Liver (tissue), 9 donors: ENCODE data around the gene DTL. TPM values are rescaled to one million over a fixed set of nuclear protein-coding genes. Genes with fewer than 3 reads are reported as not detected.

Source experiments
- DNase-seq: peaks from one replicate; pipeline ENCODE4 v3.0.0-alpha.2; 2017; ENCODE audit warnings: low spot score
- H3K27ac ChIP-seq, 2 donors: one replicate each; pipeline ENCODE4 v1.7.0; 2013; ENCODE audit warnings: inconsistent platforms in 2 of 2, low read length in 2 of 2, control low read depth in 1 of 2, low read depth in 1 of 2, mild to moderate bottlenecking in 1 of 2
- H3K27me3 ChIP-seq, 4 donors: one replicate each; pipeline versions ENCODE4 v1.6.1 to v1.7.0; 2013; ENCODE audit warnings: low read length in 3 of 4, inconsistent platforms in 1 of 4, mild to moderate bottlenecking in 1 of 4, moderate library complexity in 1 of 4; ENCODE audit not compliant: control insufficient read depth in 4 of 4, insufficient read depth in 4 of 4
- H3K36me3 ChIP-seq, 4 donors: one replicate each; pipeline versions ENCODE4 v1.6.1 to v1.7.0; 2013; ENCODE audit warnings: low read length in 3 of 4, mild to moderate bottlenecking in 3 of 4, low read depth in 1 of 4, moderate library complexity in 1 of 4; ENCODE audit not compliant: control insufficient read depth in 4 of 4, insufficient read depth in 3 of 4
- H3K4me1 ChIP-seq, 4 donors: one replicate each; pipeline versions ENCODE4 v1.6.1 to v1.7.0; 2013; ENCODE audit warnings: low read length in 3 of 4, mild to moderate bottlenecking in 3 of 4, moderate library complexity in 1 of 4; ENCODE audit not compliant: control insufficient read depth in 4 of 4, insufficient read depth in 4 of 4
- H3K4me3 ChIP-seq, 3 donors: one replicate each; pipeline versions ENCODE4 v1.6.1 to v1.7.0; 2013; ENCODE audit warnings: low read length in 3 of 3, control low read depth in 1 of 3, low read depth in 1 of 3, mild to moderate bottlenecking in 1 of 3
- H3K9ac ChIP-seq, 2 donors: one replicate each; pipeline ENCODE4 v1.7.0; 2013; ENCODE audit warnings: low read length in 2 of 2, mild to moderate bottlenecking in 2 of 2, moderate library complexity in 2 of 2, control low read depth in 1 of 2, low read depth in 1 of 2
- H3K9me3 ChIP-seq, 4 donors: one replicate each; pipeline versions ENCODE4 v1.6.1 to v1.7.0; 2013; ENCODE audit warnings: low read length in 3 of 4; ENCODE audit not compliant: control insufficient read depth in 4 of 4
- ATF3 ChIP-seq: IDR thresholded peaks from 2 replicates; pipeline ENCODE4 v1.6.1; 2016; ENCODE audit warnings: antibody characterized with exemption
- CTCF ChIP-seq: fragments of 150-350 bp; IDR thresholded peaks from 2 replicates; pipeline ENCODE4 v1.5.1; 2017; ENCODE audit warnings: improper control_type of control experiment, low read depth, low read length; ENCODE audit not compliant: missing input control
- EGR1 ChIP-seq, 2 donors: IDR thresholded peaks; 2 replicates each; pipeline ENCODE4 v1.6.1; 2016 to 2018; ENCODE audit warnings: antibody characterized with exemption in 2 of 2, low read depth in 2 of 2
- FOXA1 ChIP-seq: IDR thresholded peaks from 2 replicates; pipeline ENCODE4 v1.6.1; 2016; ENCODE audit warnings: antibody characterized with exemption
- FOXA2 ChIP-seq: IDR thresholded peaks from 2 replicates; pipeline ENCODE4 v1.6.1; 2016; ENCODE audit warnings: antibody characterized with exemption
- GABPA ChIP-seq, 2 donors: IDR thresholded peaks in 1 of 2; conservative IDR thresholded peaks in 1 of 2; 2 replicates each; pipeline ENCODE4 v1.6.1; 2016; ENCODE audit warnings: antibody characterized with exemption in 2 of 2, mild to moderate bottlenecking in 1 of 2, moderate library complexity in 1 of 2
- HNF4A ChIP-seq, 2 donors: conservative IDR thresholded peaks; 2 replicates each; pipeline ENCODE4 v1.6.1; 2016; ENCODE audit warnings: antibody characterized with exemption in 2 of 2, mild to moderate bottlenecking in 2 of 2
- HNF4G ChIP-seq: IDR thresholded peaks from 2 replicates; pipeline ENCODE4 v1.6.1; 2016; ENCODE audit warnings: antibody characterized with exemption
- JUND ChIP-seq, 2 donors: IDR thresholded peaks; 2 replicates each; pipeline ENCODE4 v1.6.1; 2016; ENCODE audit warnings: antibody characterized with exemption in 2 of 2
- MAX ChIP-seq: IDR thresholded peaks from 2 replicates; pipeline ENCODE4 v1.6.1; 2016; ENCODE audit warnings: antibody characterized with exemption
- NR2F2 ChIP-seq: IDR thresholded peaks from 2 replicates; pipeline ENCODE4 v1.6.1; 2016; ENCODE audit warnings: antibody characterized with exemption
- RAD21 ChIP-seq, 2 donors: IDR thresholded peaks; 2 replicates each; pipeline ENCODE4 v1.6.1; 2016; ENCODE audit warnings: antibody characterized with exemption in 2 of 2, mild to moderate bottlenecking in 2 of 2
- REST ChIP-seq: IDR thresholded peaks from 2 replicates; pipeline ENCODE4 v1.6.1; 2016; ENCODE audit warnings: antibody characterized with exemption, mild to moderate bottlenecking
- RXRA ChIP-seq, 2 donors: IDR thresholded peaks; 2 replicates each; pipeline ENCODE4 v1.6.1; 2017 to 2018; ENCODE audit warnings: antibody characterized with exemption in 2 of 2, mild to moderate bottlenecking in 1 of 2
- SP1 ChIP-seq: IDR thresholded peaks from 2 replicates; pipeline ENCODE4 v1.6.1; 2018; ENCODE audit warnings: antibody characterized with exemption, mild to moderate bottlenecking
- YY1 ChIP-seq: IDR thresholded peaks from 2 replicates; pipeline ENCODE4 v1.6.1; 2016; ENCODE audit warnings: antibody characterized with exemption, mild to moderate bottlenecking
- ZBTB33 ChIP-seq: IDR thresholded peaks from 2 replicates; pipeline ENCODE4 v1.6.1; 2016; ENCODE audit warnings: antibody characterized with exemption
- WGBS: extraction: QIAGEN DNeasy Blood & Tissue Kit; methylation state at CpG from one replicate; pipeline ENCODE4 v1.1.7; 2013; 5-methylcytosine and 5-hydroxymethylcytosine counted together
- polyA plus RNA-seq, 2 donors: library from polyadenylated mRNA; stranded (reverse) in 1 of 2; unstranded in 1 of 2; fragments of 200-250 nt in 1 of 2; fragments of >200 nt in 1 of 2; fragmentation: Nextera tagmentation in 1 of 2; extraction: Ambion mirVana in 1 of 2; gene quantifications; one replicate each; pipeline versions ENCODE4 v1.2.1 to v1.2.3, GENCODE V29; 2013 to 2015
- total RNA-seq, 2 donors: library from RNA; depleted of rRNA; stranded (reverse); fragments of >200 nt; gene quantifications; one replicate each; pipeline ENCODE4 v1.2.3, GENCODE V29; 2014
- donor health status: healthy.
- donor health status: healthy.
- donor health status: healthy.
- donor health status: healthy.
- donor health status: healthy.

DTL gene
- total and polyA plus RNA-seq, 4 donors = 0.17 to 17.9 (median 0.73) TPM

- TF ChIP-seq ATF3 (no peak), SP1 (no peak), JUND (IDR thresholded peaks at IDR 0.05) (no peak), RXRA (IDR thresholded peaks at IDR 0.05) (no peak), HNF4G (no peak), HNF4A (conservative IDR thresholded peaks at IDR 0.05) (no peak), NR2F2 (no peak), ZBTB33 (no peak), YY1 (no peak), EGR1 (IDR thresholded peaks at IDR 0.05; ENCODE audit: low read depth in 2 of 2) (no peak)
Measured at GRCh38 chr1:212098771-212099170, 63.2 kb downstream of the DTL start (continued).

GRCh38 chr1:212101251-212101650 is 65.7 kb downstream of the DTL start:
- no peak for DNase-seq
- H3K36me3 ChIP-seq = no peaks in the 10 kb centered on the region
- H3K27me3 ChIP-seq = no peaks in the 10 kb centered on the region
- no peak overlapping the region for H3K9ac ChIP-seq
- H3K9me3 ChIP-seq = no peaks in the 10 kb centered on the region
- no peak overlapping the region for H3K27ac ChIP-seq
- TF ChIP-seq RAD21 (IDR thresholded peaks at IDR 0.05) (no peak), HNF4G (no peak)
- no peaks in the 10 kb centered on the region for H3K4me1 ChIP-seq
- no peak overlapping the region for H3K4me3 ChIP-seq

GRCh38 chr1:212101735-212102134 is 66.2 kb downstream of the DTL start:
- no peak overlapping the region for H3K9ac ChIP-seq
- no peak overlapping the region for H3K27ac ChIP-seq
- no peaks in the 10 kb centered on the region for H3K27me3 ChIP-seq
- no peaks in the 10 kb centered on the region for H3K9me3 ChIP-seq
- no peaks in the 10 kb centered on the region for H3K36me3 ChIP-seq
- H3K4me3 ChIP-seq = no peak overlapping the region
- WGBS = 93% methylated on average over 2 of the region's 2 CpGs
- TF ChIP-seq RAD21 (IDR thresholded peaks at IDR 0.05) = no peak
- TF ChIP-seq FOXA1 = no peak
- no peak for TF ChIP-seq REST
- no peak for TF ChIP-seq EGR1 (IDR thresholded peaks at IDR 0.05; ENCODE audit: low read depth in 2 of 2)
- TF ChIP-seq GABPA (IDR thresholded peaks at IDR 0.05 in 1 of 2, conservative IDR thresholded peaks at IDR 0.05 in 1 of 2) = no peak
- TF ChIP-seq FOXA2 = no peak
- TF ChIP-seq MAX = no peak
- no peak for TF ChIP-seq RXRA (IDR thresholded peaks at IDR 0.05)
- no peak for TF ChIP-seq CTCF
- no peaks in the 10 kb centered on the region for H3K4me1 ChIP-seq
- no peak for DNase-seq
